GM12801 (cell line): Measurements from ENCODE around the gene GRIN3A.

Source experiments
- TF ChIP-seq, protein P1 (sequence below): IDR thresholded peaks from one replicate; pipeline ENCODE4 v1.5.1; 2011; ENCODE audit warnings: control low read depth; ENCODE audit not compliant: insufficient read length; ENCODE audit errors: extremely low read depth

The GRIN3A gene

DNA sequence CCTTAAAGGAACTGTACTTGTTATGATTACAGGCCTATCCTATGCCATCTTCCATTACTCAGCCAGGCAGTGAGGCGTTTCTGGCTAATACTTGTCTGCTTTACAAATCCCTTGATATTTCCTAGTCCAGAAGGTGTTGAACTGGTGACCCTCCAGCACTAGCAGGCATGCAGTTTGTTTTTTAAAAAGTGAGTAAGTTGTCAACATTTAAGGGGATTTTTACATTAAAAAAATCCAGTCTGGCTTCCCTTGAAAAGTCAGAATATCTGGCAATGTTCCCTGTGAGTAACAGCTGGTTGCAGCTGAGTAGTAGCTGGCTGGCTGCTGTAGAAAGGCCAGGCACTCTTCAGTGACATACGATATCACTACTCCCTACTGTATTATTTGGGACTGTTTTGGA is 21.8 kb downstream of the GRIN3A start:
- TF ChIP-seq, protein P1, sequence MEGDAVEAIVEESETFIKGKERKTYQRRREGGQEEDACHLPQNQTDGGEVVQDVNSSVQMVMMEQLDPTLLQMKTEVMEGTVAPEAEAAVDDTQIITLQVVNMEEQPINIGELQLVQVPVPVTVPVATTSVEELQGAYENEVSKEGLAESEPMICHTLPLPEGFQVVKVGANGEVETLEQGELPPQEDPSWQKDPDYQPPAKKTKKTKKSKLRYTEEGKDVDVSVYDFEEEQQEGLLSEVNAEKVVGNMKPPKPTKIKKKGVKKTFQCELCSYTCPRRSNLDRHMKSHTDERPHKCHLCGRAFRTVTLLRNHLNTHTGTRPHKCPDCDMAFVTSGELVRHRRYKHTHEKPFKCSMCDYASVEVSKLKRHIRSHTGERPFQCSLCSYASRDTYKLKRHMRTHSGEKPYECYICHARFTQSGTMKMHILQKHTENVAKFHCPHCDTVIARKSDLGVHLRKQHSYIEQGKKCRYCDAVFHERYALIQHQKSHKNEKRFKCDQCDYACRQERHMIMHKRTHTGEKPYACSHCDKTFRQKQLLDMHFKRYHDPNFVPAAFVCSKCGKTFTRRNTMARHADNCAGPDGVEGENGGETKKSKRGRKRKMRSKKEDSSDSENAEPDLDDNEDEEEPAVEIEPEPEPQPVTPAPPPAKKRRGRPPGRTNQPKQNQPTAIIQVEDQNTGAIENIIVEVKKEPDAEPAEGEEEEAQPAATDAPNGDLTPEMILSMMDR, result no peak

DNA sequence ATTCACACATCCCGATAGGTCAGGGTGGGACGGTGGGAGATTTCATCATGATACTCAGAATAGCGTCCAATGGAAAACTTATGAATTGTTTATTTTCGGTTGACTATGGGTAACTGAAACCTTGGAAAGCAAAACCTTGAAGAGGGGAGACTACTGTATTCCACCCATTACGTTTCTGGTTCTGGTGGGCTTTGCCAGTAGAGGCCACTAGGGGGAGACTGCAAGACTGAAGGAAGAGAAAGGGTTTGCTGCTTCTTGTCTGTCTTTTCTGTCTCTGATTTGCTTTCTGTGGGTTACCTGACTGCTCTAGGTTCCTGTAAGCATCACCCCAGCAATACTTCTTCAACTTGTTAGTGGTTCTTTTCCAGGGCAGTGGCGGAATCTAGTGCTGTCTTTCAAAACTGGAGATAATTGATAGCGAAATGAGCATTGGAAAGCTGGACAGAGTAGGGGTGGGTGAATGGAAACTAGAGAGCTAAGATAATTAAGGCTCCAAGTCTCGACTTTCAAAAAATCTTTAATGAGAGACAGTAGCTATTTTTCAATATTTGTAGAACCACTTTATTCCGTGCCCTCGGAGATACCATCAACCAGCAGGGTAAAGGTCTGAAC is 27.0 kb downstream of the GRIN3A start:
- TF ChIP-seq, protein P1, result no peak

DNA sequence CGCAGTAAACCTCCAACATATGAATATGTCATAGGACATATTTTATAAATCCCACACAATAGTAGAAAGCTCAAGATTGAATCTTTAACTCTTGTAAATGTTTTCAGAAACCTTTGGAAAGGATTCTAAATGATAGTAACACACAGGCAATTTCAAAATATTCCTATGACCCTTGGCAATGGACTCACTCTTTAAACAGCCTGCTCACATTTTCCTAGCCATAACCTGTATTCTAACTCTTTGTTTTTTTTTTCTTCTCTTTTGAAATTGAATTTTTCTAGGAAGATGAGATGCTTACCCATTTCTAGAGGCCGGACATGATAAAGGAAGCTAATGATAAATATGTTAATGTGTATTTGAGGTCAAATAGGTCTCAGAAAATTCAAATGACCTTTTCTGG is 29.6 kb downstream of the GRIN3A start:
- TF ChIP-seq, protein P1, result no peak

DNA sequence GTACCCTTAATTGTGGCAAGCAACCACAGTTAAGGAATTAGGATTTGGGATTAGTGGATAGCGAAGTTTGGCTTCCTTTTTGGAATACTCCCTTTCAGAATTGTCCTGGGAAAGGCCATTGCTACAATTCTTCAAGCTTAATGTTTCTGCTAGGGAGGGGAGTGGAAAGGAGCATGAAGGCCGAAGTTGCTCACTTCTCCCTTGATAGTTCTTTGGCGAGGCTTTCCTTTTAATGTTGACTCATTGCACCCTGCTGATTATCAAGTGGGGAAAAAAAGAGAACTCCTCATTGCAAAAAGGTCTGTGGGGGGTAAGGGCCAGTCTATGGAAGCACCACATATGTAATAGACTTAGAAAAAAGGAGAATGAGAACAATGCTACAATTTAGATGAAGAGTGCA is 30.7 kb downstream of the GRIN3A start:
- TF ChIP-seq, protein P1, result no peak

DNA sequence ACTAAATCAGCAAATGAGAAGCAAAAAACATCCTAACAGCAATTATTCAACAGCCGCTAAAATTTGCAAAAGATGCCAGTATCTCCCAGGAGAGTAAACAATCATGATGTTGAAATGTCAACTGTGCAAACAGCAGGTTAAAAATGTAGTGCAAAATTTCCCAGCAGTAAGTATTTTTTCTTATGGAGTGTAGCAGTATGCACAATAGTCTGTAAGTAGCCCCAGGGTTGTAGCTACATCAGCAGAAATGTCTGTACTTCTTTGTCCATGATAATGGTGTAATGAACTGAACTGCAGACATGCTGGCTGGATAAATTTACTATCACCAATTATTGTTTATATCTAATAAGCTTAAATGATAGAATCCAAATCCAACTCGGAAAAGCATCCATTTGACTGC is 31.4 kb downstream of the GRIN3A start:
- TF ChIP-seq, protein P1, result no peak

DNA sequence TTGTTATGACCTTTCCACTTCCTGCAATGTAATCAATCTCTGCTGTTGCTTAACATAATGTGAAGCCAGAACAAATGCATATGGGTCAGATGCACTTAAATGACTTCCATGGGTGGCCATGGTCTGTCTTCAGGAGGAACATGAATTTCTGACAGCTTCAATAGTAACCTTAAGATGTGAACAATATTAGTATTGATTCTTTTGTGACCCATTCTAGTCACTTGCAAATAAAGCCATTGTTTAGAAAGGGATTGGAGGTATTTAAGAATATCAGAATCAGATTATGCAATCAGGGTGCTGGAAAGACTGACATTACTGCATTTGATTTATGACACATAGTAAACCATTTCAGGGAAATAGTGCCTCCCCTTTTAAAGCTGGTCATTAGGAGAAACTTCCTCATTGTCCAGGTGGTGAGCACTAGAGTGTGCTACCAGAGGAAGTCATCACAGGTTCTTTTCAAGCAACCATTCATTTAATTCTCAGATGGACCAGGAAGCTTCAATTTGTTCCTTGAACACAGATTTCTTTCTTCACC is 32.1 kb downstream of the GRIN3A start:
- TF ChIP-seq, protein P1, result no peak

DNA sequence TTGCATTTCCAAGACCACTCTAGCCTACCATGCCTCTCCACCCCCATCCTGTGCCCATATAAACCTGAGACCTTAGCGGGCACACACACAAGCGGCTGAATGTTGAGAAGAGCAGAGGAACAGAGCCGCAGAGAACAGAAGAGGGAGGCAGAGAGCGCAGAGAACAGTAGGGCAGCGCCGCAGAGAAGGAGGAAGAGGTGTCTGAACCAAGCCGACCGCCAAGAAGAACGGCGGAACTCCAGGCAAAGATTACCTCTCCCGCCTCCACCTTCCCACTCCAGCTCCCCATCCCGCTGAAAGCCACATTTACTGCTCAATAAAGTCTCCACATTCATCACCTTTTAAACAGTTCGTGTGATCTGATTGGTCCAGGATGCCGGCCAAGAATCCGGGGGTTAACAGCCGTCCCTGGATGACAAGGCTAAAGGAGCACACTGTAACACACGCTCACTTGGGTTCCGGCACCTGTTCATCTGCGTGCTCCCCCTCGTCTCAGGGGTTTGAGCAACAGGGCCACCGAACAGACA is 33.2 kb downstream of the GRIN3A start:
- TF ChIP-seq, protein P1, result no peak
